ENCODE measurements around the gene ACP7.

DNA sequence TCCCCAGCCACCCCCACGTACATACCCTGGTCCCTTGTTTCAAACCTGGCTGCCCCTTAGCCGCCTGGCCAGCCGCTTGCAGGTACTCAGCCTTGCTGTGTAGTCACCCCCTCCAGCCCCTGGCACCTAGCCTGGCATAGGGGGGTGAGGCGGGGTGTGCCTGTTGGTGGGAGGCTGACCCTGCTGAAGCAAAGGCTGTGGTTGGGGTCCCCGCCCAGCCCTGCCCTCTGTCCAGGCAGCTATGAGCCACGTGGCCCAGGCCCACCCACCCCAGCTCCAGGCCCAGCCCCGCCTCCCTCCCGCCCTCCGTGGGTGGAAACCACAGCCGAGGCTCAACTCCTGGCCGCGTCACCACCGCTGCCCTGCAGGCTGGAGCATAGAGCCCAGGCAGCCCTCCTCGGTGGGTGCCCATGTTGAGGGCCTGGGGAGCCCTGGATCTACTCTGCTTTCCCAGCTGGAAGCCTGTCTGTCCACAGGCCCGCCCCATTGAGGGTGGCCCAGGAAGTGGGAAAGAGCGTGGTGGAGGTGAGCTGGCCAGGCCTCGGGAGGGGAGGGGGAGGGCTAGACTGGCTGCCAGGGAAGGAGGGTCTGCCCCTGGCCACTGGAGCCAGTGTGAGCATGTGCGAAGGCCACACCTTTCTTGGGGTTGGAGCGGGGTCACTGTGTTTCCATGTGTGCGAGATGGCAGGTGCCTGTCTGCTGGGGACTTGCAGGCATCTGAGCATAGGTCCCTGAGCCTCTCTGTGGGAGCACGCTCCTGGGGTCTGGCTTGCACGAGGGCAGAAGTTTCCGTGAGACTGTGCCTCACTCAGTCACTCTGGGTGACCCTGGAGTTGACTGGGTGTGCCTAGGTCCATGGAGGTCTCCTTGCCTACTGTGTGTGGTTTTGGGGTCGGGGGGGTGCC, 72.4 kb downstream of the ACP7 start:
- TF ChIP-seq, protein P1, sequence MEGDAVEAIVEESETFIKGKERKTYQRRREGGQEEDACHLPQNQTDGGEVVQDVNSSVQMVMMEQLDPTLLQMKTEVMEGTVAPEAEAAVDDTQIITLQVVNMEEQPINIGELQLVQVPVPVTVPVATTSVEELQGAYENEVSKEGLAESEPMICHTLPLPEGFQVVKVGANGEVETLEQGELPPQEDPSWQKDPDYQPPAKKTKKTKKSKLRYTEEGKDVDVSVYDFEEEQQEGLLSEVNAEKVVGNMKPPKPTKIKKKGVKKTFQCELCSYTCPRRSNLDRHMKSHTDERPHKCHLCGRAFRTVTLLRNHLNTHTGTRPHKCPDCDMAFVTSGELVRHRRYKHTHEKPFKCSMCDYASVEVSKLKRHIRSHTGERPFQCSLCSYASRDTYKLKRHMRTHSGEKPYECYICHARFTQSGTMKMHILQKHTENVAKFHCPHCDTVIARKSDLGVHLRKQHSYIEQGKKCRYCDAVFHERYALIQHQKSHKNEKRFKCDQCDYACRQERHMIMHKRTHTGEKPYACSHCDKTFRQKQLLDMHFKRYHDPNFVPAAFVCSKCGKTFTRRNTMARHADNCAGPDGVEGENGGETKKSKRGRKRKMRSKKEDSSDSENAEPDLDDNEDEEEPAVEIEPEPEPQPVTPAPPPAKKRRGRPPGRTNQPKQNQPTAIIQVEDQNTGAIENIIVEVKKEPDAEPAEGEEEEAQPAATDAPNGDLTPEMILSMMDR (IDR thresholded peaks at IDR 0.05) = no peak
- TF ChIP-seq POLR2AphosphoS5 (IDR thresholded peaks at IDR 0.05) (no peak), EP300 (IDR thresholded peaks at IDR 0.05) (no peak)

Data from esophagus muscularis mucosa (tissue), 4 donors.